Parathyroid adenoma (tissue), 2 donors: Measurements from ENCODE around the gene NIT1.

Source experiments
- H2AFZ ChIP-seq: fragments of 300-600 bp; sonication (generic); one replicate; pipeline ENCODE4 v1.7.0; 2017; ENCODE audit warnings: antibody characterized with exemption, mild to moderate bottlenecking
- H3K27ac ChIP-seq: fragments of 300-600 bp; sonication (generic); one replicate; pipeline ENCODE4 v1.7.0; 2017
- H3K27me3 ChIP-seq: fragments of 300-600 bp; sonication (generic); one replicate; pipeline ENCODE4 v1.7.0; 2017; ENCODE audit warnings: low read length; ENCODE audit not compliant: control insufficient read depth, insufficient read depth
- H3K36me3 ChIP-seq: fragments of 300-600 bp; sonication (generic); one replicate; pipeline ENCODE4 v1.7.0; 2017; ENCODE audit warnings: low read length; ENCODE audit not compliant: control insufficient read depth, insufficient read depth
- H3K4me1 ChIP-seq: fragments of 300-600 bp; sonication (generic); one replicate; pipeline ENCODE4 v1.7.0; 2017; ENCODE audit warnings: control low read depth
- H3K4me2 ChIP-seq: fragments of 300-600 bp; sonication (generic); one replicate; pipeline ENCODE4 v1.7.0; 2017; ENCODE audit warnings: low read length
- H3K4me3 ChIP-seq: fragments of 300-600 bp; sonication (generic); one replicate; pipeline ENCODE4 v1.7.0; 2017; ENCODE audit warnings: low read depth, low read length
- H3K79me2 ChIP-seq: fragments of 300-600 bp; sonication (generic); one replicate; pipeline ENCODE4 v1.7.0; 2017; ENCODE audit warnings: control low read depth
- H3K9ac ChIP-seq: fragments of 300-600 bp; sonication (generic); one replicate; pipeline ENCODE4 v1.7.0; 2017; ENCODE audit warnings: mild to moderate bottlenecking
- H3K9me3 ChIP-seq: fragments of 300-600 bp; sonication (generic); one replicate; pipeline ENCODE4 v1.7.0; 2017; ENCODE audit warnings: low read length; ENCODE audit not compliant: control insufficient read depth
- TF ChIP-seq, protein P1 (sequence below): fragments of 300-600 bp; sonication (generic); IDR thresholded peaks from one replicate; pipeline ENCODE4 v1.7.0; 2017; ENCODE audit warnings: antibody characterized with exemption, mild to moderate bottlenecking
- donor health status: primary hyperparathyroidism.

The NIT1 gene

DNA sequence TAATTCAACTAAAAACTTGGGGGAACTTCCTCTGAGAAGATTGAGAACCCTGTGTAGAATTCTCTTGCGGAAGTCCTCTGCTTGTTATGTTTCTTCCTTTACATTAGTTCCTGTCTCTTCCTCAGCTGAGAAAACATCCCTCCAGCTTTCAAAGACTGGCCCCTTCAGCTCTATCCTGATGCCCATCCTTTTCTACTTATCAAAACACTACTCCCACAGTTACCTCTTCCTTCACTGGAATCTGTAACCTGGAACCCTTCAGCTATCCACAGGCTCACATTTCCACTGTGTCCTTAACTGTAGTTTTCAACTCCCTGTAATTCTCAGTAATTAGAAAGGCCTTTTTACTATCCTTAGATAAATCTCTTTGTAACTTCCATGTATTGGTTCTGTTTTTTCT, 20.5 kb downstream of the NIT1 start:
- Histone ChIP-seq H3K27me3 (no peaks in the 10 kb centered on the region), H3K4me2 (no peak overlapping the region), H3K36me3 (no peaks in the 10 kb centered on the region), H2AFZ (no peak overlapping the region), H3K27ac (no peak overlapping the region), H3K9ac (no peak overlapping the region), H3K79me2 (no peaks in the 10 kb centered on the region), H3K4me3 (no peak overlapping the region), H3K4me1 (no peaks in the 10 kb centered on the region), H3K9me3 (no peaks in the 10 kb centered on the region)
- TF ChIP-seq, protein P1, sequence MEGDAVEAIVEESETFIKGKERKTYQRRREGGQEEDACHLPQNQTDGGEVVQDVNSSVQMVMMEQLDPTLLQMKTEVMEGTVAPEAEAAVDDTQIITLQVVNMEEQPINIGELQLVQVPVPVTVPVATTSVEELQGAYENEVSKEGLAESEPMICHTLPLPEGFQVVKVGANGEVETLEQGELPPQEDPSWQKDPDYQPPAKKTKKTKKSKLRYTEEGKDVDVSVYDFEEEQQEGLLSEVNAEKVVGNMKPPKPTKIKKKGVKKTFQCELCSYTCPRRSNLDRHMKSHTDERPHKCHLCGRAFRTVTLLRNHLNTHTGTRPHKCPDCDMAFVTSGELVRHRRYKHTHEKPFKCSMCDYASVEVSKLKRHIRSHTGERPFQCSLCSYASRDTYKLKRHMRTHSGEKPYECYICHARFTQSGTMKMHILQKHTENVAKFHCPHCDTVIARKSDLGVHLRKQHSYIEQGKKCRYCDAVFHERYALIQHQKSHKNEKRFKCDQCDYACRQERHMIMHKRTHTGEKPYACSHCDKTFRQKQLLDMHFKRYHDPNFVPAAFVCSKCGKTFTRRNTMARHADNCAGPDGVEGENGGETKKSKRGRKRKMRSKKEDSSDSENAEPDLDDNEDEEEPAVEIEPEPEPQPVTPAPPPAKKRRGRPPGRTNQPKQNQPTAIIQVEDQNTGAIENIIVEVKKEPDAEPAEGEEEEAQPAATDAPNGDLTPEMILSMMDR = no peak

DNA sequence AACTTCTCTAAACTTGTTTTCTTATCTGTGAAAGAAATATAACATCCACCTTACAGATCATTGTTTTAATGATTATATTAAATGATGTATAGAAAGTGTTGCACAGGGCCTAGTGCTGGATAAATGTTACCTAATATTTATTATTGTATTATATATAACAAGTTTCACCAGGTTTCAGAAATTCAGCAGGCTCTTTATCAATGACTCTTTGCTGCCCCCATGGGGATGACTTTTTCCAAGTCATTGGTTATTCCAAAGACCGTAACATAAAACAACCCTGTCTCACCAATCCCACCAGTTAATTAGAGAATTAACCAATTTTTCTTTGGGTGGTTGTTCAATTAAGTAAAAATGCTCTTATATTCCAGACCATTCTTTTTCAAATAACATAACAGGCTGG, 21.9 kb downstream of the NIT1 start:
- H3K27me3 ChIP-seq = no peaks in the 10 kb centered on the region
- no peaks in the 10 kb centered on the region for H3K79me2 ChIP-seq
- TF ChIP-seq, protein P1 = peak; percentile 41
- H3K9me3 ChIP-seq = no peaks in the 10 kb centered on the region
- no peaks in the 10 kb centered on the region for H3K4me1 ChIP-seq
- H3K4me2 ChIP-seq = no peak overlapping the region
- no peak overlapping the region for H3K27ac ChIP-seq
- no peaks in the 10 kb centered on the region for H3K36me3 ChIP-seq
- H3K4me3 ChIP-seq = no peak overlapping the region
- H3K9ac ChIP-seq = no peak overlapping the region
- H2AFZ ChIP-seq = no peak overlapping the region

DNA sequence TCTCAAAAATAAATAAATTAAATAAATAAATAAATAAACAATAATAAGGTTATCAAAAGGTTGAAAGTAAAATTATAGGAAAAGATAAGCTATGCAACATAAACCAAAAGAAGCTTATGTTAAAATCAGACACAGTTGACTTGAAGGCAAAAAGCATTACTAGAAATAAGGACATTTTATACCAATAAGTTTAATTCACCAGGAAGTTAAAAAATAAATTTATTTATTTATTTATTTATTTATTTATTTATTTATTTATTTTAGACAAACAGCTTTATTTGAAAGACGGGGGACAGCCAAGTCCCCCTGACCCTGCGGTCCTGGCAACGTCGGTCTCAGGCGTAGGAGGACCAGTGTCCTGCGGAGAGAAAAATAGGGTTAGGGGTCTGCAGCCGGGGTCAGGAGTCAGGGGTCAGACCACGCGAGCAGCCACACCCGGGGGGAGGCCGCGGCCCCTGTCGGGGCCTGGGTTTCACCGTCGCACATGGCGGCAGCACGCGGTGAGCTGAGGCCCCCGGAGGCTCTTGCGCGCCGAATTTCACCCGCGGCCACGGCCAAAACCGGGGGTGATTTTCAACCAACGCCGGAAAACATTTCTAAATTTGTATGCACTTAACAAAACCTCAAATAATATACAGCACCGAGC, 23.0 kb downstream of the NIT1 start:
- Histone ChIP-seq H3K79me2 (no peaks in the 10 kb centered on the region), H3K4me3 (no peak overlapping the region), H3K27ac (no peak overlapping the region), H3K9ac (no peak overlapping the region), H3K4me2 (no peak overlapping the region), H3K9me3 (no peaks in the 10 kb centered on the region), H3K4me1 (no peaks in the 10 kb centered on the region), H3K27me3 (no peaks in the 10 kb centered on the region), H2AFZ (no peak overlapping the region), H3K36me3 (no peaks in the 10 kb centered on the region)
- TF ChIP-seq, protein P1 = no peak

DNA sequence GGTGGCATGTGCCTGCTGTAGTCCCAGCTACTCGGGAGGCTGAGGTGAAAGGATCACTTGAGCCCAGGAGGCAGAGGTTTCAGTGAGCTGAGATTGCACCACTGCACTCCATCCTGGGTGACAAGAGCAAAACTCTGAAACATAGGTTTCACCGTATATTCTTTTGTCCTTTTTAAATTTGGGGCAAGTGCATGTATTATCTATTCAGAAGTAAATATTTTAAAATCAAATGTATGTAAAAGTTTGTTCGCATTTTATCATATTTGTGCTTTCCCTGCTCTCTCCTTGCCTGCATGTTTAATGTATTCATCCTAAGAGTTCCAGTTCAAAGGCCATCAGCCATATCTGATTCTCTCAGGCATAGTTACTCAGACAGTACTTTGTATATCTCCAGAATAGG, 27.9 kb downstream of the NIT1 start:
- H3K4me3 ChIP-seq = no peak overlapping the region
- H3K9ac ChIP-seq = no peak overlapping the region
- H3K27me3 ChIP-seq = no peaks in the 10 kb centered on the region
- no peaks in the 10 kb centered on the region for H3K9me3 ChIP-seq
- H2AFZ ChIP-seq = no peak overlapping the region
- no peak overlapping the region for H3K27ac ChIP-seq
- TF ChIP-seq, protein P1 = no peak
- H3K4me2 ChIP-seq = no peak overlapping the region
- no peaks in the 10 kb centered on the region for H3K36me3 ChIP-seq
- no peaks in the 10 kb centered on the region for H3K4me1 ChIP-seq
- H3K79me2 ChIP-seq = no peaks in the 10 kb centered on the region

DNA sequence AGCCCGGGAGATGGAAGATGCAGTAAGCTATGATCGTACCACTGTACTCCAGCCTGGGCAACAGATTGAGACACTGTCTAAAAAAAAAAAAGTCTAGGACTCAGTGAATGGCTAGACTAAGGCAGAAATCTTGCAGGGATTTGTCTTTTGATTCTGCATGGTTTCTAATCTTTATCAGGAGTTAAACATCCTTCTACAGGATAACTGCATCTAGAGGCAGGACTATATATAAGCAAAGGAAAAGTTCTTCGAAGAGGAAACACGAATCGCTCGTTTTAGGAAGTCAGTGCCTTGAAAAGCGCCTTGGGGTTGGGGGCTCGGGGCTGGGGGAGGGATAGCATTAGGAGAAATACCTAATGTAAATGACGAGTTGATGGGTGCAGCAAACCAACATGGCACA, 35.3 kb downstream of the NIT1 start:
- no peaks in the 10 kb centered on the region for H3K4me1 ChIP-seq
- no peaks in the 10 kb centered on the region for H3K9me3 ChIP-seq
- H3K9ac ChIP-seq = no peak overlapping the region
- no peaks in the 10 kb centered on the region for H3K79me2 ChIP-seq
- H3K4me2 ChIP-seq = peak overlapping the region; percentile 71
- peak overlapping the region; percentile 91 for H3K27ac ChIP-seq
- peak overlapping the region; percentile 99 for H3K4me3 ChIP-seq
- H3K36me3 ChIP-seq = no peaks in the 10 kb centered on the region
- H3K27me3 ChIP-seq = no peaks in the 10 kb centered on the region
- TF ChIP-seq, protein P1 = no peak
- H2AFZ ChIP-seq = peak overlapping the region; percentile 78
